Measurements from ENCODE around the gene MLXIP.

MLXIP gene

DNA sequence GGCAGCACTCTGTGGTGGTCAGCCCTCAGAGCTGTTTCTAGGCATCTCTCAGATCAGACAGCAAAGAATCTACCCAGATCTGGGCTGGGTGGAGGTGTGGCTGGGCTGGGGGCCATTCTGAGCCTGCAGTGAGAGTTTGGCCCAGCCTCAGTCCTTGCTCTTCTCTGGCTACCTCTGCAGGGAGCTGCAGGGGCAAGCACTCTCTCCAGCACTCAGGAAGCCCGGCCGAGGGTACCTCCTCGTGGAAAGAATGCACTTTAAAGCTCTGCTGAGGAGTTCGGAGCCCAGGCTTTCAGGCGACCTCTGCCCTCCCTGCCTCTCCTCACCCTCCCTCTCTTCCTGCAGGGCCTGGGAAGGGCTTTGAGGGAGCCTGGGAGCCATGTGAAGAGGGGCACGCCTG, 64.3 kb downstream of the MLXIP start:
- H3K36me3 ChIP-seq (replicated peaks) = peaks cover 51% of the 10 kb centered on the region
- in situ Hi-C loops (cut with HindIII; ENCODE audit: low pct_ligation_motif_present, low sequenced_read_pairs) = no loop called here
- no peak overlapping the region for H3K4me3 ChIP-seq (ENCODE audit: low read depth, low read length)

DNA sequence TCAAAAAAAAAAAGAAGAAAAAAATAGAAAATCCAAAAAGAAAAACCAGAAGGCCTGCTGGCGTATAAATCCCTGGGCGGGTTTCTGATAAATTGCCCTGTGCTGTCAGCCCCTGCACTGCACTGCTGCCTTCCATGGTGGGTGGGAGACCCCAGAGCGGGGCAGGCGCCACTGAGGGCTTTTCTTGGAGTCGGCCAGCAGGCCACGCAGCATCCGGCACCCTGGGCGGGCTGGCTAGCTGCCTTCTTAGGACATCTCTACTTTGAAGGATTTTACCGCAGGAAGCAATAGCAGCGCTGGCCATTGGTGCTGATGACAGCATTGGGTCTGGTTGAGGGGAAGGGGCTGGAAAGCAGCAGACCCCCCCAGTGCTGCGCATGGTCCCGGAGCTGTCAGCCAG, 66.3 kb downstream of the MLXIP start:
- Histone ChIP-seq H3K36me3 (replicated peaks) (peaks cover 33% of the 10 kb centered on the region), H3K27me3 (replicated peaks) (no peaks in the 10 kb centered on the region), H3K27ac (no peak overlapping the region), H3K4me3 (ENCODE audit: low read depth, low read length) (no peak overlapping the region)
- in situ Hi-C loops (cut with HindIII; ENCODE audit: low pct_ligation_motif_present, low sequenced_read_pairs) = no loop called here
- no peak for DNase-seq
- TF ChIP-seq CTCF (IDR thresholded peaks at IDR 0.05; ENCODE audit: low read depth, low read length, missing control alignments) = no peak

More for the DNA sequence above, 64.3 kb downstream of the MLXIP start:
- TF ChIP-seq CTCF (IDR thresholded peaks at IDR 0.05; ENCODE audit: low read depth, low read length, missing control alignments) = no peak
- Histone ChIP-seq H3K27me3 (replicated peaks) (no peaks in the 10 kb centered on the region), H3K27ac (no peak overlapping the region)
- no peak for DNase-seq

GRCh38 chr12:122145505-122146330, 67.2 kb downstream of the MLXIP start:
- no peak for TF ChIP-seq CTCF (IDR thresholded peaks at IDR 0.05; ENCODE audit: low read depth, low read length, missing control alignments)
- Histone ChIP-seq H3K36me3 (replicated peaks) (peaks cover 26% of the 10 kb centered on the region), H3K27me3 (replicated peaks) (no peaks in the 10 kb centered on the region), H3K4me3 (ENCODE audit: low read depth, low read length) (no peak overlapping the region), H3K27ac (no peak overlapping the region)
- no peak for DNase-seq
- in situ Hi-C loops (cut with HindIII; ENCODE audit: low pct_ligation_motif_present, low sequenced_read_pairs) = no loop called here

DNA sequence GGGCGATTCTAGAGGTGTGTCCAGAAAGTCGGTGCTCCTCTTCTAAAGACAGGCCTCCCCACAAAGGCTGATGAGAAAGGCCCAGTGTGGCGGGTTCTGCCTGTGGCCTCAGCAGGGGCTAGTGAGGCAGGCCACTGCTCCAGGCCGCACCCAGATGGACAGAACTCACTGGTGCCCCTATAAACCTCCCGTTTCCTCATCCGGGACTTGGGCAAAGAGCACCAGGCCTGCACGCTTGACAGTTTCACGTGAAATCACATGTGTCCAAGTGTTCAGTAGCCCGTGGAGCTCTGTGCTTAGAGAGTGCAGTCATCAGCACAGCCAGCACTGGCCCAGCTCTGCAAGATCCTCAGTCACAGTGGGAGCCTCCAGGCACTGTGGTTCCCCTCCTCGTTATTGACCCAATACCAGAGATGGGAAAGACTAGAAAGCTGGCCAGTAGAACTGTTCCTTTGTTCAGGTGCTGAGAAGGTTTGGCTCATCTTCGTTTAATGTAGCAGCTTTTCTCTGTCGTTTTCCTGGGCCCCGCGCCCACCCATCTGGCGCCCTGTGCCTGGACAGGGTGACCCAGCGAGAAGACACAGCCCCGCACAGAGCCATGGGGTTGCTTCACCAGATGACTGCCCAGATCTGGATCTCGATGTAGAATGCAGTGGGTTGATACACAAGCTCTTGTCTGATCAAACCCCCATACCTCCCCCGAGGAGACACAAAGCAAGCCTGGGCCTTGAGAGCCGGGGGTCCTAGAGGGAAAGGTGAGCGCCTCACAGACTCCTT, 69.1 kb downstream of the MLXIP start:
- Histone ChIP-seq H3K36me3 (replicated peaks) (peaks cover 8% of the 10 kb centered on the region), H3K27me3 (replicated peaks) (no peaks in the 10 kb centered on the region), H3K27ac (no peak overlapping the region), H3K4me3 (ENCODE audit: low read depth, low read length) (no peak overlapping the region)
- TF ChIP-seq CTCF (IDR thresholded peaks at IDR 0.05; ENCODE audit: low read depth, low read length, missing control alignments) = no peak
- DNase-seq = no peak
- in situ Hi-C loops (cut with HindIII; ENCODE audit: low pct_ligation_motif_present, low sequenced_read_pairs) = no loop called here

DNA sequence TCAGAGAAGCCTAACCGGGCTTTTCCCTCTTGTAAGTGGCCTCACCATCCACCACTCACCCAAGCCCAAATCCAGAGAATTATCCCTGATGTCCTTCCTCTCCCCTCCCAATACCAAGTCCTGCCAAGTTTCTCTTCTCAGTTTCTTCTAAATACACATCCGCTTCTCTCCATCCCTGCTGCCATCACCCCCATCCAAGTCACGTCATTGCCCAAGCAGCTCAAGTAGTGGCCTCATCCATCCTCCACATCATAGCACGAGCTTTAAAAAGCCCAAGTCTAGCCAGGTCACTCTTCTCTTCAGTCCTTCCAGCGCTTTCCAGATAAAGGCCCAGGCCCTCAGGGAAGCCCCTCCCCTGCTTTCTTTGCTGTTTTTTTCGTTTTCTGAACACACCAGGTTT, 70.1 kb downstream of the MLXIP start:
- no peak for DNase-seq
- no peaks in the 10 kb centered on the region for H3K27me3 ChIP-seq (replicated peaks)
- no peak overlapping the region for H3K27ac ChIP-seq
- H3K4me3 ChIP-seq (ENCODE audit: low read depth, low read length) = no peak overlapping the region
- TF ChIP-seq CTCF (IDR thresholded peaks at IDR 0.05; ENCODE audit: low read depth, low read length, missing control alignments) = no peak
- peaks cover under 1% of the 10 kb centered on the region for H3K36me3 ChIP-seq (replicated peaks)
- in situ Hi-C loops (cut with HindIII; ENCODE audit: low pct_ligation_motif_present, low sequenced_read_pairs) = no loop called here

Data from brain microvascular endothelial cell (primary cell).